ENCODE measurements around the gene NUPR1.
"Not testable (repeated sequence)": the region's sequence is repeated elsewhere in the genome, so short reads cannot be mapped to it uniquely, and the experiment has no call there.

NUPR1 gene

DNA sequence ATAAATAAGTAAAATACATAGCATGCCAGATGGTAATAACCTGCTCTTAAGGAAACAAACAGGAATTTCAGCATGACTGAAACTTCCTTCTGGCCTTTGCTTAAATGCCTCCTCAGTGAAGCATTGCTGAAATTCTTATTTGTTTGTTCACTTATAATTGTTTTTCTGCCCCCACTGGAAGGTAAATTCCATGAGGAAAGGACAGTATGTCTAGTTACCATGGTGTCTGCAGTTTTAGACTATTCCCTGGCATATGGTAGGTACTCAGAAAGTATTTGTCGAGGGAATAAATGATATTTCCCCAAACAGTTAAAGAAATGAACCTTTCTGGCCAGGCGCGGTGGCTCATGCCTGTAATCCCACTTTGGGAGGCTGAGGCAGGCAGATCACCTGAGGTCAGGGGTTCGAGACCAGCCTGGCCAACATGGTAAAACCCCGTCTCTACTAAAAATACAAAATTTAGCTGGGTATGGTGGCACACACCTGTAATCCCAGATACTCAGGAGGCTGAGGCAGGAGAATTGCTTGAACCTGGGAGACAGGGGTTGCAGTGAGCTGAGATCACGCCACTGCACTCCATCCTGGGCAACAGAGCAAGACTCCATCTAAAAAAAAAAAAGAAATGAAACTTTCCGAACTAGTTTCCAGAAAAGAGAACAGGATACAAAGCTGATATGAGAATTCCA is 11.5 kb downstream of the NUPR1 start:
- DNase-seq (ENCODE audit: low read depth), result not testable (repeated sequence)

DNA sequence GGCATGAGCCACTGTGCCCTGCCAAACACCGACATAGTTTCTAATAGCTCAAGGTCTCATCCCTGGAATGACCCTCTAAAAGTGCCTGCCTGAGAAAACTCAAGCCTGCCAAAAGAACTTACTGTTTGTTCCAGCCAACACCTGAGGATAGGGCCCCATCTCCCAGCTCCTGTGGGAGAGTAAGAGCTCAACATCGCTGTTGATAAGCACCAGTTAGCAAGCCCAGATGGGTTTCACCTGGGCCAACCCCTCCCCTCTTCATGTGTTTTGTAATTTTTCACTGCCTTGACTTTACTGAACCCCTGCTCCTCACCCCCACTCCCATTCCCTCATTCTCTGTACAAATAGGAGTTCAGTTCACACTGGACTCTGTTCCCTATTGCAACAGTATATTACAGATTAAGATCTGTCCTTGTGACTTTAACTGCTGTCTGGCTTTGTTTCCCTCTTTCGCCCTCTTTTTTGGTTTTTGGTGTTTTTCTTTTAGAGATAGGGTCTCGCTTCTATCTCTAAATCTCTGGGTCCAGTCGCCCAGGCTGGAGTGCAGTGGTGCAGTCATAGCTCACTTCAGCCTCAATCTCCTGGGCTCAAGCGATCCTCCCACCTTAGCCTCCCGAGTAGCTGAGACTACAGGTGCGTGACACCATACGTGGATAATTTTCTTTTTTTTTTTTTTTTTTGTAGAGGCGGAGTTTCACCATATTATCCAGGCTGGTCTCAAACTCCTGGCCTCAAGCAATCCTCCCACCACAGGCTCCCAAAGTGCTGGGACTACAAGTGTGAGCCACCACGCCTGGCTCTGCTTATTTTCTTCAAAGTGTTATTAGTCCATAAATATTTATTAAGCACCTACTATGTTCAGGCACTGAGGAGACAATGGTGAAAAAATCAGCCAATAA is 12.3 kb downstream of the NUPR1 start:
- DNase-seq (ENCODE audit: low read depth), result no peak

DNA sequence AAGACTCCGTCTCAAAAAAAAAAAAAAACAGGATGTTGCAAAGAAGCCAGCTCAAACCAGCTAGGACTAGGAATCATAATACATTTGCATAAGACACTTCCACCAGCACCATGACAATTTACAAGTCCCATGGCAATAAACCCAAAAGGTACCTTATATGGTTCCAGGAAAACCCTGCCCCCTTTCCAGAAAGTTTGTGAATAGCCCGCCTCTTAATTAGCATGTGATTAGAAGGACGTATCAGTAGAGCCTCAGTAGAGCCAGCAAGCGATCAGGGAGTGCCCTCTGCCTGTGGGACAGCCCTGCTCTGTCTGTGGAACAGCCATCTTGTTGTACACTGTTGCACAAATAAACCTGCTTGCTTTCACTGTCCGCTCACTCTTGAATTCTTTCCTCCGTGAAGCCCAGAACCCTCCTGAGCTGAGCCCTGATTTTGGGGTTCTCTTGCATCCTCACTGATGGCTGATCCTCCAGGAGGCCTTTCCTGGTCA is 14.0 kb downstream of the NUPR1 start:
- DNase-seq (ENCODE audit: low read depth), result no peak

DNA sequence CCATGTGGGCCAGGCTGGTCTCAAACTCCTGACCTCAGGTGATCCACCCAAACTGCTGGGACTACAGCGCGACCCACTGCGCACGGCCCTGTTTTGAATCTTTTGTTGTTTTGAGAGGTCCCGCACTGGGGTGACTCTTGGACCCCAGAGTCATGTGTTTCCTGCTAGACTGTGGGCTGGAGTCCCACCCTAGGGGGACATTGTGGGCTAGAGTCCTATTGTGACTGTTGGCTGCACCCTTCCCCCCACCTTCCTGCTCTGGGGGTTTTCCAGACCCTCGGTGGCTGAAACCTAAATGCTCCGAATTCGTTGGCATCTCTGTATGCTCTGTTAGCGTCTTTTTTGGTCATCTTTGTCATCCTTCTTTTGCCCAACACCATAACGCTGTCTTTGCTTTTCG is 16.0 kb downstream of the NUPR1 start:
- DNase-seq (ENCODE audit: low read depth), result no peak

DNA sequence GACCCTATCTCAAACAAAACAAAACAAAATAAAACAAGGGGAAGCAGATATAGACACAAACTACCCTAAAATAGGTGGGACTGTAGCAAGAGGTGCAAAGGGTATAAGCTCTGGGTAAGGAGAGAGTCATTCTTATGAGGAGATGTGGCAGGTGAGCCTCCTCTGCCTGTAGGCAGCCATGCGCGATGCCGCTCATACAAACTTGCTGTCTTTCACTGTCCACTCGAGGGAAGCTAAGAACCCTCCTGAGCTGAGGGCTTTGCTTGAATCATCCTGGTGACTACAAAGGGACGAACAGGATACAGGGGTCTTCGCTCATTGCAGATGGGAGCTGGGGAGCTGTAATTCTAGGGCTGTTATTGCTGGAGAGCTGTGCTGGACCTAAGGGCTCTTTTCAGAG is 17.3 kb downstream of the NUPR1 start:
- no peak for DNase-seq (ENCODE audit: low read depth)

DNA sequence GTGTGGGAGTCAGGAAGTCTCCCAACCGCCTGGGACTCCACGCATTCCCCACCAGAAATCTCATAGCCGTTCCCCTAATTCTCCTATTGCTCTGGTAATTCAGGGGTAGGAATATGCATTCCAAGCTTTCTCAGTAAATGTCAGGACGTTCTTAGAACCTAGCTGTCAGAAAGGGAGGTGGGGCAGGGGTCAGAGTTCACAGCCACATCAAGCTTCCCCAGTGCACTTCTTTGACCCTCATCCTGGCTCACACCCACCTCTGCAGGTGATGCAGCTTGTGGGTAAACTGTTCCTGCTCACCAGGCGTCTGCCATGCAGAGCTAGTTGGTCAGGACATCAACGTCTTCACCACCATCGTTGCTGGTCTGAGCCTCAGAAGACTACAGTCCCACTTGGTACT is 18.1 kb downstream of the NUPR1 start:
- no peak for DNase-seq (ENCODE audit: low read depth)

DNA sequence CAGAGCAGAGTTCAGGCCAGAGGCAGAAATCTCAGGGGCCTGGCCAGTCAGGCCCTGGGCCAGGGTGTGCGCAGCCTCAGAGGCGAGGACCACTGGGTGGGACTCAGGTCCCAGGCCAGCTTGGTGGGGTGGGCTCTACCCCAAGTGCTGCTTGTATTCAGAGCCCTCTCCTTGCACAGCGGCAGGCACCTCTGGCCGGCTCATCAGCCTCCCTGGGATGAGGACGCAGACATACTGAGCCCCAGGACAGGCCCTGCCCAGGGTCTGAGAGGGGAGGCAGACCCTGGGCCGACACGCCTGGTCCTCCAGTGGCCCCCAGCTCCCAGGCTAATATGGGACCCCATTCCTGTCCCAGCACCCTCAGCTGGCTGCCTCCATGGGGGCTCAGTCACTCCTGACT is 24.5 kb downstream of the NUPR1 start:
- no peak for DNase-seq (ENCODE audit: low read depth)

DNA sequence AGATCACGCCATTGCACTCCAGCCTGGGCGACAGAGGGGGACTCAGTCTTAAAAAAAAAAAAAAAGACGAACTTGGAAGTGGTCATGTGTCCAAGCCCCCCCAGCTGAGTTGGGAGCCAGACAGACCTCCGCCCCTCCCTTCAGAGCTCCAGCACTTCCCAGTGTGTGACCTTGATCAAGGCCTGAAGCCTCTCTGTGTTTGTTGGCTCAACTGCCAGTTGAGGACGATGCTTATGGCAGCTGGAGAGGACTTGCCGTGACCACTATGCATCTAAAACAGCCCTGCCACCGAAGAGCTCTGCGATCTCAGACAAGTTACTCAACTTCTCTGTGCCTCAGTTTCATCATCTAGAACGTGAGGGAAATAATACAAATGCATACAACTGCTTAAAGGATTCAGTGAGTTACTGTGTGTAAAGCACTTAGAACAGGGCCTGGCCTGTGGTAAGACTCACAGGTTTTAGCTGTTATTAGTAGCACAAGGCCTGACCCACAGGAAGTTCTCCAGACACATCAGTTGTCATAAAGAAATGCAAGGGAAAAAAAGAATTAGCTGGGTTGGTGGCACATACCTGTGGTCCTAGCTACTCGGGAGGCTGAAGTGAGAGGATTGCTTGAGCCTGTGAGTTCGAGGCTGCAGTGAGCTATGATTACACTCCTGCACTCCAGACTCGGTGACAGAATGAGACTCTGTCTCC is 25.1 kb downstream of the NUPR1 start:
- DNase-seq (ENCODE audit: low read depth), result peak; percentile 37

DNA sequence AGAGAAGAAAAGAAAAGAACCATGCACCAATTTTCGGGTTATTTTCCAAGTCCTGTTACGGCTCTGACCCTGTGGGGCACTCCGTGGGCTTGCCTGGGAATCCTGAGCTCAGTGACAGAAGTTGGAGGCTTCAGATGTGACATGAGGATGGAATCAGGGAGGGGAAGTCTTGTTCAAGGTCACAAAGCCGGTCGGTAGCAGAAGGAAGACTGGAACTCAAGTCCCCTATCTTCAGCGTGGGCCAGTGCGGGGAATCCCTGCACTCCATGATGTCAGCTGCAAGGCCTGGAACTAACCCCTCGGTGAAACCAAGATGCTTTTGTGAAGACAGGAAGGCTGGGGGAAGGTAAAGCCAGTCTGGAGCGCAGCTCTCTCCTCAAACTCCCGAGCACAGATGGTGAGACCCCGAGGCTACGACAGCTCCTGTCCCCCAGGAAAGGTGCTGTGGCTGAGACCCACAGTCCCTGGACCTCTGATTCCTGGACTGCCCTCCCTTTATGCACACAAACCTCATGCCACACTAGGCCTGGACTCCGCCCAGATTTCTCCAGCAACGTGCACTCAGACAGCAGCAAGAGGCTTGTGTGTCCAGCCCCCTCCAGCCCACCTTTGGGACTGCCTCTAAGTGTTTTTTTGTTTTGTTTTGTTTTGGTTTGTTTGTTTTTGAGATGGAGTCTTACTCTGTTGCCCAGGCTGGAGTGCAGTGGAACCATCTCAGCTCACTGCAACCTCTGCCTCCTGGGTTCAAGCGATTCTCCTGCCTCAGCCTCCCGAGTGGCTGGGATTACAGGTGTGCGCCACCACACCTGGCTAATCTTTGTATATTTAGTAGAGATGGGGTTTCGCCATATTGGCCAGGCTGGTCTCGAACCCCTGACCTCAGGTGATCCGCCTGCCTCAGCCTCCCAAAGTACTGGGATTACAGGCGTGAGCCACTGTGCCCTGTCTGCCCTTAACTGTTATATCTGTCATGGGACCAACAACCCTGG is 26.7 kb downstream of the NUPR1 start:
- no peak for DNase-seq (ENCODE audit: low read depth)

DNA sequence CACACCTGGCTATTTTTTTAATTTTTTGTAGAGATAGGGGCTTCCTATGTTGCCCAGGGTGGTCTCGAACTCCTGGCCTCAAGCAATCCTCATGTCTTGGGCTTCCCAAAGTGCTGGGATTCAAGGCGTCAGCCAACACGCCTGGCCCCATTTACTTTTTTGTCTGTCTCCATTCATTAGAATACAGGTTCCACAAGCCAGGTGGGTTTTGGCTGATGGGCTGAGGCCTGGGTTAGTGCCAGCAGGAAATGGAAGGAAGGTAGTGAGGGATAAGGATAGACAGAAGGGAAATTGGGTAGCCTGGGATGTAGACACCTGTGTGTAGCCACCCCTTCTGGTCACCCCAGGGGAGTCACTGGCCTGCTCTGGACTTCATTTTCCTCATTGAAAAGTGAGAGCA is 27.7 kb downstream of the NUPR1 start:
- no peak for DNase-seq (ENCODE audit: low read depth)

DNA sequence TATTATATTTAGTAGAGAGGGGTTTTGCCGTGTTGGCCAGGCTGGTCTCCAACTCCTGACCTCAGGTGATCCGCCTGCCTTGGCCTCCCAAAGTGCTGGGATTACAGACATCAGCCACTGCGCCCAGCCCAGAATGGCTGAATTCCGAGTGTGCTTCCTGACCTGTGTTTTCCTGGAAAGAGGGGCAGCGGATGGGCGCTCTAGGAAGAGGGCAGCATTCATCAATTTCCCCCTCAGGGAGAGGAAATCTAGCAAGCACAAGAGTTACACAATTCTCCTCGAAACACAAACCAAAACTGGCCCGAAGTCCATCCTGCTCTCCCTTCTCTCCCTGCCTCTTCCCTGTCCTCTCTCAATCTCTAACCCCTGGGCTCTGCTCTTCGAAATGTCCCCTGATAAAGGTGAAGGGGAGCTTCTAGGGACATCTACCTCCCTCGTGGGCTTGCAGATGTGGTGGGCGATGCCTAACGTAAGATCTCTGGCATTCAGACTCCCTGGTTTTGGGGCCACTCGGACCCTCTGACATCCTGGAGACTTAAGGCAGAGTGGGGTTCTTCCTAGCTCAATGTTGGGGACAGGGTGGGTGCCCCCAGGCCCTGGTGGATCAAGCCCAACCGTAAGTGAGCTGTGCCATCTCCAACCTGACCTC is 33.2 kb downstream of the NUPR1 start:
- DNase-seq (ENCODE audit: low read depth), result no peak

DNA sequence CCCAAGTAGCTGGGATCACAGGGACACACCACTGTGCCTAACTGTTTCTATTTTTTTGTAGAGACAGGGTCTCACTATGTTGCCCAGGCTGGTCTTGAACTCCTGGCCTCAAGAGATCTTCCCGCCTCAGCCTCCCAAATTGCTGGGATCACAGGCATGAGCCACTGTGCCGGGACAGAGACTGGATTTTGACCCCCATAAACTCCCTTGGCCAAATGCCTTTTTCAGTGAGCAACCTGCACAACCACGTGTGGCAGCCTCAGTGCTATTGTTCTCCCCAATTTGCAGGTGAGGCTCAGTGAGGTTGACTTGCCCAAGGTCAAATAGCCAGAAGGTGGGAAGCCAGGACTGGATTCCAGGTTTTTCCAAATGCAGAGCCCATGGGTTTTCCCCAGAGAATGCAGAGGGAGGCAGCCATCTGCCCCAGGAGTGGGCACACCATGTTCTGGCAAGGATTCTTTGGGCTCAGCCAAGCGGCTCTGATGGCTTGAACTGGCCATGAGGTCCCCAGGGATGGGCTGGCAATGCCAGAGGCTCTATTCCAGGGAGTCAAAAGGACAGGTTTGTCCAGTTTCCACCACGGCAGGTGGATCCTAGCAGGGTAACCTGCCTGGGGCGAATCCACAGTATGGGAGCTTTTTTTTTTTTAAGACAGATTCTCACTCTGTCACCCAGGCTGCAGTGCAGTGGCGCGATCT is 33.9 kb downstream of the NUPR1 start:
- no peak for DNase-seq (ENCODE audit: low read depth)

DNA sequence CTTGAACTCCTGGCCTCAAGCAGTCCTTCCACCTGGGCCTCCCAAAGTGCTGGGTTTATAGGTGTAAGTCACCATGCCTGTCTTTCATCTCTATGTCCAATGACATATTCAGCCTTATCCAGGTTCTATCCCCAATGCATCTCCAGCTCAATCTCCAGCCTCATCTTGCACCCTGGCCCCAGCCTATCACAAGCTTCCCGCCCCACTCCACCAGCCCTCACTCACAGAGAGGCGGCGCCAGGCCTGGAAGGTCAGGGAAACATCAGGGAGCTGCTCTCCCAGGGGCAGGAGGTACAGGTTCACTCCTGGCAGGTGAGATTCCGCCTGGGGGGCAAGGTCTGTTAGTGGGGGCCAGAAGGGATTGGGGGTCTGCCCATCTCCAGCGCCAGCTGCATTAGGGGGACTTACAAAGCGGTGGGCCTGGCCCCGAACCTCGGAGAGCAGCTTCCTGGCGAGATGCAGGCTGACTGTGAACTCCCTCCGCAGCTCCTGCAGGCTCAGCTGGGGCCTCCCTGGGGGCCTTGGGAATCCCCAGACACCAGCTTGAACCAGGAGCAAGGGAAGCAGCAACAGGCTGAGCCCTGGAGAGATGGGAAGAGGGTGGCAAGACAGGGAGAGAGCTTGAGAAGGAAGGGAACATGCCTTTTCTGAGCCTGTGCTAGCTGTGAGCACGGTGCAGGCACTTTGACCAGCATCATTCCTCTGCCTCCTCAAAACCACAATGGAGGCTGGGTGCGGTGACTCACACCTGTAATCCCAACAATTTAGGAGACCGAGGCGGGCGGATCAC is 35.1 kb downstream of the NUPR1 start:
- no peak for DNase-seq (ENCODE audit: low read depth)

DNA sequence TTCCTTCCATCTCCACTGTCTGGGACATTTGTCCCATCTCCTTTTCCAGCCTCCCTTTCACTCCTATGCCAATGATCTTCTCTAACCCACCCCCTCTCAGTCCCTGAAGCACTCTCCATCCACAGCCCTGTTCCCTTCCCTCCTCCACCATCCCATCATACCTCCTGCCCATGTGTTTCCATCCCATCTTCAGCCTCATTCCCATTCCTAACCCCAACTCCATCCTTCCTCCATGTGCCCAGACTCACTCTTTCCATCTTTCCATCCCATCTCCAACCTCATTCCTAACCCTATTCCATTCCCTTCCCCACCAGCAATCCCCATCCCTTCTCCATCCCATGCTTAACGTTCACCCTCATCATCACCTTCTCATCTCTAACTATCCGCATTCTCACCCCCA is 36.5 kb downstream of the NUPR1 start:
- no peak for DNase-seq (ENCODE audit: low read depth)

DNA sequence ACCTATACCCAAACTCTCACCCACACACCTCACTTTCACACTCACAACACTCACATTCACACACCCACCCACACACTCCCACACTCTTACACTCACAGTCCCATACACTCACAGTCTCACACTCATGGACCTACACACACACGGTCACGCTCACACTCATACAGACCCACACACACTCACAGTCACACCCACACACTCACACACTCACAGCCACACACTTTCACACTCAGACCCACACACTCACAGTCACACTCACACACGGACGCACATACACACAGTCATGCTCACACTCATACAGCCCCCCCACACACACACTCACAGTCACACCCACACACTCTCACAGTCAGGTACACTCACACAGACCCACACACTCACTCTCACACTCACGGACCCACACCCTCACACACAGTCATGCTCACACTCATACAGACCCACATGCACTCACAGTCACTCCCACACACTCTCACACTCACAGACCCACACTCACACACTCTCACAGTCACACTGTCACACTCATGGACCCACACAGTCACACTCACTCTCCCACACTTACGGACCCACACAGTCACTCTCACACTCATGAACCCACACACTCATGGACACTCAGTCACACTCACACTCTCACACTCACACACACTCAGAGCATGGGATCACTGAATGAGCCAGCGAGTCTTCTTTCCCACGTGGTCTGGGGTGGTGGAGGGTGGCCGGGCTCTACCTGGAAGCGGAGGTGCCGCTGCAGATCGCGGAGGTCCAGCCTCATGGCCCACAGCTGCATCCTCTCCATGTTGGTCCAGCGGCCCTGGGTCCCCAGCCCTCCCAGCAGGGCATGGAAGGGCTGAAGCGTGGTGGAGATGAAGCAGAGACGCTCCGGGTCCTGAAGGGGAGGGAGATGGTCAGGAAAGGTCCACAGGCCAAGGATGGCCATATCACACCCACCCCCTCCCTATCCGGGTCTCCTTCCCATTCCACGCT is 37.2 kb downstream of the NUPR1 start:
- no peak for DNase-seq (ENCODE audit: low read depth)

DNA sequence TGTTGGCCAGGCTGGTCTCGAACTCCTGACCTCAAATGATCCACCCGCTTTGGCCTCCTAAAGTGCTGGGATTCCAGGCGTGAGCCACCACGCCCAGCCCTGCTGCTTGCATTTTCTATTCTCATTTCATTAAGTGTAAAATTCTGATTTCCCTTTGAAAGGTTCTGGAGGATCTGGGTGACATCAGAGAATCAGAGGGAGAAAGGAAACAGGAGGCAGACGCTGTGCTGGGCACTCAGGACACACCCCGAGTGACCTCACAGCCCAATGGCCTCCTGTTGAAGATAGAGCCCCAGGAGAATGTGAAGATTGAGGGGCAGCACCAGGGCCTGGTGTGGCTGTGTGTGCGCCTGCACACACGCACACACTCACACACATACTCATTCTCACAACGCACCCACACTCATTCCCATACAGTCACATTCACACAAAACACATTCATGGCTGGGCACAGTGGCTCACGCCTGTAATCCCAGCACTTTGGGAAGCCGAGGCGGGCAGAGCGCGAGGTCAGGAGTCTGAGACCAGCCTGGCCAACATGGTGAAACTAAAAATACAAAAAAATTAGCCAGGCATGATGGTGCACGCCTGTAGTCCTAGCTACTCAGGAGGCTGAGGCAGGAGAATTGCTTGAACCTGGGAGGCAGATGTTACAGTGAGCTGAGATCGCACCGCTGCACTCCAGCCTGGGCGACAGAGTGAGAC is 38.1 kb downstream of the NUPR1 start:
- not testable (repeated sequence) for DNase-seq (ENCODE audit: low read depth)

DNA sequence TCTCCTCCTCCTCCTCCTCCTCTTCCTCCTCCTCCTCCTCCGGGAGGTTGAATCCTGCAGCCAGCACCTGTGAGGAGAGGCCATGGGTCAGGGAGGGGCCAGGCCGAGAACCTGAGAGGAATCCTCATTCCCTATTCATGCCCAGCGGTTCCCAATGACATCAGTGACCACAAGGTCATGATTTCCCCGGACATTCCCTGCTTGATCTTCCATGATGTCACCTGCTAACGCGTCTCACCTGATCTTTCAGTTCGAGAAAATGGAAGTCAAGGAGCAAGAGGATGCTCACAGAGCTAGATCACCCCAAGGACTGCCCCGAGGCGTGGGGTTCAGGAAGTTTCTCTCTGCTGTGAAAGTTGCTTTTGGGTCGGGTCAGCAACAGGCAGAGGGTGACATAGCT is 38.9 kb downstream of the NUPR1 start:
- DNase-seq (ENCODE audit: low read depth), result no peak
